GM21737 (cell line): ENCODE data around the gene ARHGDIG.
"Not testable (repeated sequence)": the region's sequence is repeated elsewhere in the genome, so short reads cannot be mapped to it uniquely, and the experiment has no call there.

Experiments
- ATAC-seq: cut with Tn5 transposase; IDR thresholded peaks from one replicate; pipeline ENCODE4 v1.9.1; 2021; ENCODE audit warnings: mild to moderate bottlenecking, moderate library complexity; ENCODE audit not compliant: unreplicated experiment

The ARHGDIG gene

DNA sequence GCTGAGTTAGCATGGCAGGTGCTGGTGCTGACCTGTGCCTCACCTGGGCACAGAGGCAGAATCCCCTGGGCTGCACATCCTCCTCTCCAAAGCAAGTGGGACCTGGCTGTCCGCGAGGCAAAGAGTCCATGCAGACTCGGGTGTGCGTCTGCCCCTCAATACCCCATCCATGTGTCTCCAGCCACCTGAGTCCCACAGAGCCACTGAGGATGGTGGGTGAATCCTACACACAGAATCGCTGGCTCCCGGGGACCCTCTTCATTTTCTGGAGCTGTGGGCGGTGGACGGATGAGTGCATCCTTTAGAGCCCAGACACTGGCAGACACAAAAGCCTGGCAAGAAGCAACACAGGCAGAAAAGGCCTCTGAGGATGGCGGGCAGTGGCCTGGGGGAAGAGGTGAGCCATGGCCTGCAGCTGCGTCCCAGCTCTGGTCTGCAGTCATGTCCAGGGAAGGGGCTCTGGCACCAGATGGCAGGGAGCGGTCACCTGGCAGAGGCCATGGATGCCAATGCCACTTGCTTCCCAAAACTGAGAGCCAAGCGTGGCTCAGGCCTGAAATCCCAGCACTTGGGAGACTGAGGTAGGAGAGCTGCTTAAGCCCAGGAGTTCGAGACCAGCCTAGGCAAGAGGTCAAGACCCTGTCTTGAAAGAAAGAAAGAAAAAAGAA, 42.2 kb downstream of the ARHGDIG start:
- no peak for ATAC-seq

DNA sequence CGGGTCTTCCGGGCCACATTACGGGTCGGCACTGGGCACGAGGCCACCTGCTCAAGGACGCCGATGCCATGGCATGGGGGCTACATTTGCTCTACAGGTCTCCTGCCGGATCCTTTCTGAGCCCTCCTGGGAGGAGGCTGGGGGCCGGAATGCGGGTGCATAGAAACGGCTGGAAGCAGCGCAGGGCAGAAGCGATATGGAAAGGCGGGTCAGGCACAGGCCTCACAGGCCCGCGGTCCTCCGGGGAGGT, 43.7 kb downstream of the ARHGDIG start:
- ATAC-seq: no peak

DNA sequence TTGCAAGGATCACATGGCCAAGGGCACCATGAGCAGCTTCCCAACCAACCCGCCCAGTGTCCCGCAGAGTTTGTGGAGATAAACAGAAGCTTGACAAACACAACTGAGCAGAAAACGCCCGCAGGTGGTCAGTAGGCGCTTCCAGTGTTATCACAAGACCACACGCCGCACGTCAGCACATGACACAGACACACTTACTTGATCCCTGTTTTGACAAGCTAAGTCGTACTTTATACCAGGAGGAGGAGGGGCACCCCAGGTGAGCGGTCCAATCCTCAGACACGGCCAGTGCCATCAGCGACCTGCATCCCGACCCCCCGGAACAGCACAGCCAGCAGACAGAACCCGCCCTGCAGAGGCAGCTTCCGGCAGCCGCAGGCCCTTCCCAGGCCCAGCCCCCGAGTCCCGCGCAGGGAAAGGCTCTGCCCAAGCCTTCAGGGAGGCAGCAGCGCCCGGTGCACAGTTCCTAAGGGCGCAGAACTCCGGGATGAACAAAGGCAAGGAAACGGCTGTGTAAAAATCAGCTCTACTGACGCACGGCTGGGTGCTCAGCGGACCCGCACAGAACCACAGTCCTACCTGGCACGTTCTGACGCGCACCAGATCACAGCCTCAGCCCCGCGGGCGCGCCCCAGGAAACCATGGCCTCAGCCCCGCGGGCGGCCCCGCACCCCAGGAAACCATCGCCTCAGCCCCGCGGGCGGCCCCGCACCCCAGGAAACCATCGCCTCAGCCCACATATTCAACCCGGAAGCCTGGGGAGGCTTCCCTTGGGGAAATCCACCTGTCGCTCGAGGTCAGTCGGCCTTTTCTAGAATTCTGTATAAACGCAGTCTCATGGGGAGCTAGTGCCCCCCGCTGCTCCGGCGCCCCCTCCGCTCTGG, 44.3 kb downstream of the ARHGDIG start:
- ATAC-seq: no peak

DNA sequence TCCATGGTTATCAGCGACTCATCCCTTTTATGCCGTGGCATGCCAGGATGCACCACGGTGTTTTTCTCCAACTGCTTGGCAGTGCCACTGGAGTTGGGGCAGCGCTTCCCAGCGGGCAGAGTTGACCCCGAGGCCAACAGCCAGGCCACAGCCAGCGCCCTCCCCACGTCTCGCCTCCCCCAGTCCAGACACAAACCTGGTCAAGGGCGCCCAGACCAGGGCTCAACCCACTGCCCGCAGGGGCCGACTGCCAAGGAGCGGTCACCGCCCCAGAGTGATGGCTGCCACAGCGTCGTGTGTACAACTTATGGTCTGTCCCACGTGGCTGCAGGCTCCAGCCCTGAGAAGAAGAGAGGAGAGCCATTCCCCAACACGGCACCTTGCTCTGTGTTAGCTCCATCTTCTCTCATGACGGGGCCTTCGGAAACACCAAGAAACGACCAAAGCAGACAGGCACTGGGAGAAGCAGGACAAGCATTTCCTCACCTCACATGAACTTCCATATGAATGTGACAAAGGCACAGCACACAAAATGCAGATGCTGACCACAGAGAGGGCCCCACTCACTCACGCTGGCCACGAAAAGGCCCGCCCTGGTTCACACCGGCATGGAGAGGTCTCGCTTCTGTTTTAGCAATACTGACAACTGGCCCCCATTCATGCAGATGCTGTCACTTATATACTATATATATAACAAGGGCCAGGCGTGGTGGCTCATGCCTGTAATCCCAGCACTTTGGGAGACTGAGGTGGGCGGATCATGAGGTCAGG, 45.2 kb downstream of the ARHGDIG start:
- no peak for ATAC-seq

DNA sequence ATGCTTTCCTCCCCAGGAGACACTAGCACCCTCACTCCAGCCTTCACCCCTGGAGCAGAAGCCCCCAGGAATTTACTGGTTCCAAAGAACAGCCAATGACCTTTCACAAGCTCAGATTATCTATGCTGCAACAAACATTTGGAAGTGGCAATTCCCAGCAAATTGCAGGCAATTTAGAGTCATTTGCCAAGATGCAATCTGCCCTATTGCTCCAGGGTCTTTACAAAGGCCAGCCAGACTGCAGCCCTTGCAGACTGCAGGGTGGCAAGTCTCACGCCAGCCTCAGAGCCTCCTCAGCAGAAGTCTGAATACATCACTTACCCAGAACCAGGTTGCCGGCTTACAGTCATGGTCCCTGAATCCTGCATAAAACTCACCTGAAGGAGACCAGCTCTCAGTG, 50.4 kb downstream of the ARHGDIG start:
- no peak for ATAC-seq

DNA sequence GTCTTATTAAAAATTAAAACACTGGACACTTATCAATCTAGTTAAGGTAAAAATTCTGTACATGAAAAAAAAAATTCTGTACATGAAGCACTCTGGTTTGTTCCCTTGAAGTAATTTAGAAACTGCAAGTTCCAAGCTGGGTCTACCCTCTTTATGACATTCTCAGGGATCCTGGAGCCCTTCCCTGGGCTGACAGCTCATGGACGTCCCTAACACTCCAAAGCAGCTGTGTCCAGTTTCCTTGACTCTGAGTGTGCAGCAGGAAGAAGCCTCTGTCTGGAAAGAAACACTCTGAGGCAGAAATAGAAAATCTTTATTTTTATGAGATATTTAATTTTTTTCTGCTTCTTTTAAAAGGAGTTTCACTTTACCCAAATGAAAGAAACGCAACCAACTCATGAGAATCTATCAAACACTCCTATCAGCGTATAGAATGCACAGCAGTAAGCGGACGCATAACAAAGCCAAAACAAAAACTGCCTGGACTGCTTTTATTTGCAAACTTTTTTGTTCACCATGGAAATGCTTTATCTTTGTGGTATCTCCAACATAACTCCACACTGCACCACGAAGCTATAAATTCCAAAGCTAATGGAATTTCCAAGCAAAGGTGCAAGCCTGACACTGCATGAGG, 50.9 kb downstream of the ARHGDIG start:
- not testable (repeated sequence) for ATAC-seq
